Activated CD4-positive, alpha-beta T cell treated with anti-CD3 and anti-CD28 coated beads, Interleukin-2, Interleukin-4, amounts not matched to agents 100 ng/mL and 50 ng/mL, durations not matched to agents 16 hours and 8 hours (primary cell): ENCODE data around the gene ZG16.

Source experiments
- DNase-seq: peaks from one replicate; pipeline ENCODE4 v3.0.0-alpha.2; 2020; ENCODE audit warnings: low spot score

Gene ZG16

GRCh38 chr16:29809850-29810698, 32.0 kb downstream of the ZG16 start:
- DNase-seq: no peak

GRCh38 chr16:29810699-29811169, 32.7 kb downstream of the ZG16 start:
- no peak for DNase-seq

- peak; percentile 89 for DNase-seq
Observed at GRCh38 chr16:29811170-29811895, 33.3 kb downstream of the ZG16 start.

- DNase-seq: no peak
Observed at GRCh38 chr16:29811896-29812665, 34.0 kb downstream of the ZG16 start, which contains the start of gene PRRT2. PRRT2 (plus strand) TSS chr16:29812193; CDS start chr16:29813055, 862 bp downstream.

GRCh38 chr16:29812754-29813643, 34.9 kb downstream of the ZG16 start:
- DNase-seq: no peak

GRCh38 chr16:29813644-29814562, 35.8 kb downstream of the ZG16 start:
- no peak for DNase-seq

- DNase-seq: no peak
Observed at GRCh38 chr16:29814592-29814991, 36.5 kb downstream of the ZG16 start.

- DNase-seq: no peak
Observed at GRCh38 chr16:29815032-29815721, 37.1 kb downstream of the ZG16 start.

- DNase-seq: peak; percentile 99
Observed at GRCh38 chr16:29815793-29816693, 38.0 kb downstream of the ZG16 start, which contains the start of gene PAGR1. PAGR1 (plus strand) TSS chr16:29816152; CDS start chr16:29816526, 374 bp downstream.

- peak; percentile 68 for DNase-seq
Observed at GRCh38 chr16:29816694-29817441, 38.8 kb downstream of the ZG16 start.

GRCh38 chr16:29818082-29818481, 40.0 kb downstream of the ZG16 start:
- no peak for DNase-seq

- no peak for DNase-seq
Observed at GRCh38 chr16:29819506-29819905, 41.5 kb downstream of the ZG16 start.

- peak; percentile 62 for DNase-seq
Observed at GRCh38 chr16:29820271-29820701, 42.2 kb downstream of the ZG16 start, which contains the start of gene MVP. MVP (plus strand) TSS chr16:29820462; CDS start chr16:29830550, 10,088 bp downstream.

GRCh38 chr16:29820730-29821642, 42.9 kb downstream of the ZG16 start:
- DNase-seq: peak; percentile 54

GRCh38 chr16:29821643-29822115, 43.6 kb downstream of the ZG16 start:
- no peak for DNase-seq

- DNase-seq: no peak
Observed at GRCh38 chr16:29824589-29825144, 46.6 kb downstream of the ZG16 start.
